Measurements from ENCODE around the gene LEP. TPM values are rescaled to one million over a fixed set of nuclear protein-coding genes. Genes with fewer than 3 reads are reported as not detected.
A peak's percentile ranks its signal among the peaks of the same experiment; 100 is the strongest.

The LEP gene
- total RNA-seq, 1 experiment from 2014 or later = not detected

- no peaks in the 10 kb centered on the region for H3K36me3 Mint-ChIP-seq (ENCODE audit: insufficient read depth, unreplicated experiment)
- peaks cover 7% of the 10 kb centered on the region for H3K9me3 Mint-ChIP-seq (ENCODE audit: unreplicated experiment)
Measured at GRCh38 chr7:128257458-128257857, 16.4 kb downstream of the LEP start.

GRCh38 chr7:128259131-128260061, 18.3 kb downstream of the LEP start:
- Mint-ChIP-seq H3K27ac (ENCODE audit: low read depth, unreplicated experiment) (peak overlapping the region; percentile 83), H3K4me3 (ENCODE audit: unreplicated experiment) (peak overlapping the region; percentile 0), H3K9me3 (ENCODE audit: unreplicated experiment) (no peaks in the 10 kb centered on the region), H3K36me3 (ENCODE audit: insufficient read depth, unreplicated experiment) (peaks cover 5% of the 10 kb centered on the region), H3K4me1 (ENCODE audit: insufficient read depth, unreplicated experiment) (peaks cover 26% of the 10 kb centered on the region), H3K27me3 (ENCODE audit: insufficient read depth, unreplicated experiment) (no peaks in the 10 kb centered on the region)
- intact Hi-C loops (cut with micrococcal nuclease) = no loop called here
- ChIA-PET POLR2A (no interaction called here), CTCF (interaction anchor here (0.6 to 0.7 kb wide), 2 partner anchors 1251 to 1291 kb away, joined by 3 read pairs; no protein-coding TSS in a partner anchor)
- TF ChIP-seq CTCF (IDR thresholded peaks at IDR 0.05; ENCODE audit: unreplicated experiment) = no peak
- BruUV-seq (replicated peaks) = no TSS peak
- peak; percentile 66 for DNase-seq (ENCODE audit: unreplicated experiment)

More at GRCh38 chr7:128257458-128257857, 16.4 kb downstream of the LEP start:
- BruUV-seq (replicated peaks) = no TSS peak
- Mint-ChIP-seq H3K4me3 (ENCODE audit: unreplicated experiment) (no peak overlapping the region), H3K27me3 (ENCODE audit: insufficient read depth, unreplicated experiment) (no peaks in the 10 kb centered on the region), H3K4me1 (ENCODE audit: insufficient read depth, unreplicated experiment) (peaks cover 26% of the 10 kb centered on the region), H3K27ac (ENCODE audit: low read depth, unreplicated experiment) (no peak overlapping the region)
- POLR2A ChIA-PET = no interaction called here
- DNase-seq (ENCODE audit: unreplicated experiment) = no peak
- CTCF ChIA-PET = interaction anchor here (0.6 to 0.7 kb wide), 4 partner anchors 14 to 363 kb away, joined by 3 to 8 read pairs (median 4); no protein-coding TSS in a partner anchor
- no peak for TF ChIP-seq CTCF (IDR thresholded peaks at IDR 0.05; ENCODE audit: unreplicated experiment)
- intact Hi-C loops (cut with micrococcal nuclease) = no loop called here

GRCh38 chr7:128260069-128260795, 19.2 kb downstream of the LEP start:
- no peaks in the 10 kb centered on the region for H3K27me3 Mint-ChIP-seq (ENCODE audit: insufficient read depth, unreplicated experiment)
- peaks cover 5% of the 10 kb centered on the region for H3K36me3 Mint-ChIP-seq (ENCODE audit: insufficient read depth, unreplicated experiment)
- DNase-seq (ENCODE audit: unreplicated experiment) = no peak
- ChIA-PET POLR2A (no interaction called here), CTCF (interaction anchor here (0.6 to 0.7 kb wide), 2 partner anchors 24 to 1250 kb away, joined by 3 to 4 read pairs; no protein-coding TSS in a partner anchor)
- no peaks in the 10 kb centered on the region for H3K9me3 Mint-ChIP-seq (ENCODE audit: unreplicated experiment)
- no peak overlapping the region for H3K4me3 Mint-ChIP-seq (ENCODE audit: unreplicated experiment)
- peak overlapping the region; percentile 59 for H3K27ac Mint-ChIP-seq (ENCODE audit: low read depth, unreplicated experiment)
- TF ChIP-seq CTCF (IDR thresholded peaks at IDR 0.05; ENCODE audit: unreplicated experiment) = no peak
- BruUV-seq (replicated peaks) = no TSS peak
- peaks cover 26% of the 10 kb centered on the region for H3K4me1 Mint-ChIP-seq (ENCODE audit: insufficient read depth, unreplicated experiment)
- intact Hi-C loops (cut with micrococcal nuclease) = no loop called here
